NB4 (cell line): ENCODE measurements around the gene MAGI1.

Source experiments
- POLR2A ChIP-seq: IDR thresholded peaks from 2 replicates; pipeline ENCODE4 v1.6.1; 2011; ENCODE audit warnings: mild to moderate bottlenecking; ENCODE audit not compliant: insufficient read length; ENCODE audit errors: extremely low read depth
- TF ChIP-seq, protein P1 (sequence below): IDR thresholded peaks from one replicate; pipeline ENCODE4 v1.5.1; 2012; ENCODE audit warnings: low read depth, low read length
- TF ChIP-seq, protein P2 (sequence below): IDR thresholded peaks from 2 replicates; pipeline ENCODE4 v1.6.1; 2011; ENCODE audit warnings: low read depth, low read length

DNA sequence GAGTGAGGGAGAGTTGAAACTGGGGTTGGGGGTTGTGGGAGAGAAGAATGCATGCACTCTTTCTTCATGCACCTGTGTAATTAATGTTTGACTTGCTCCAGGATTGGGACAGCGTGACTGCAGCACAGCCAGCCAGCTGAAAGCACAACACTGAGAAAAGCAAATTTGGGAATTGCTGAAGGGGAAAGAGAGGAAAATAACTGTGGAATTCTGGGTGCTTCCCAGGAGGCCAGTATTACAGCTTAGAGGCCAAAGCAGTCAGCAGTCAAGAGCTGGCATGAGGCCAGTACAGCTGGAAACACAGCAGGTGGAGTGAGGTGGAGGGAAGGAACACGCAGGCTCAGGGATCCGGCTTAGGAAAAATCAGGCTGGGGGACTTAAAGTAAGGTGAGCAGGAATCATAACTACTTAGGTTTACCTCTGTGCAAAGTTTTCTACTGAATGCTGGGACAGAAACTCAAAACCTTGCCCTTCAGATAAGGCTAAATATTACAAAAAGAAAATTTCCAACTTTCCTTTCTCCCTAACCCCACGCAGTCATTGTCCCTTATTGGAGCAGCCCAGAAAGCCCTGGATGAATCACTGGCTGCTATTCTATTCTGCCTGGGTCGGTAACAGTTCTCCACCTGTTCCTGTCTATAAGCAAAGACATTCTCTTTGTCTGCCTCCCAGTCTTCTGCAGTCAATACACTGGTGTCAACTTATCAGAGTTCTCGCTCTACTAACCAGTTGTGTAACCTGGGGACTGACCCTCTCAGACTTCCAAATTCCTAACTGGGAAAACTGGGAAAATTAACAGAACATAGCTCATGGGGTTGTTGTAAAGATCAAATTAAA lies 167.2 kb downstream of the MAGI1 start:
- TF ChIP-seq POLR2A: no peak
- TF ChIP-seq, protein P1, sequence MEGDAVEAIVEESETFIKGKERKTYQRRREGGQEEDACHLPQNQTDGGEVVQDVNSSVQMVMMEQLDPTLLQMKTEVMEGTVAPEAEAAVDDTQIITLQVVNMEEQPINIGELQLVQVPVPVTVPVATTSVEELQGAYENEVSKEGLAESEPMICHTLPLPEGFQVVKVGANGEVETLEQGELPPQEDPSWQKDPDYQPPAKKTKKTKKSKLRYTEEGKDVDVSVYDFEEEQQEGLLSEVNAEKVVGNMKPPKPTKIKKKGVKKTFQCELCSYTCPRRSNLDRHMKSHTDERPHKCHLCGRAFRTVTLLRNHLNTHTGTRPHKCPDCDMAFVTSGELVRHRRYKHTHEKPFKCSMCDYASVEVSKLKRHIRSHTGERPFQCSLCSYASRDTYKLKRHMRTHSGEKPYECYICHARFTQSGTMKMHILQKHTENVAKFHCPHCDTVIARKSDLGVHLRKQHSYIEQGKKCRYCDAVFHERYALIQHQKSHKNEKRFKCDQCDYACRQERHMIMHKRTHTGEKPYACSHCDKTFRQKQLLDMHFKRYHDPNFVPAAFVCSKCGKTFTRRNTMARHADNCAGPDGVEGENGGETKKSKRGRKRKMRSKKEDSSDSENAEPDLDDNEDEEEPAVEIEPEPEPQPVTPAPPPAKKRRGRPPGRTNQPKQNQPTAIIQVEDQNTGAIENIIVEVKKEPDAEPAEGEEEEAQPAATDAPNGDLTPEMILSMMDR: no peak
- TF ChIP-seq, protein P2, sequence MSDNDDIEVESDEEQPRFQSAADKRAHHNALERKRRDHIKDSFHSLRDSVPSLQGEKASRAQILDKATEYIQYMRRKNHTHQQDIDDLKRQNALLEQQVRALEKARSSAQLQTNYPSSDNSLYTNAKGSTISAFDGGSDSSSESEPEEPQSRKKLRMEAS: no peak
